ENCODE data around the gene PPT2. TPM values are rescaled to one million over a fixed set of nuclear protein-coding genes. Genes with fewer than 3 reads are reported as not detected.

The PPT2 gene
- total RNA-seq, 4 donors from 2014 or later, result 13.1 to 80.0 (median 28.1) TPM

GRCh38 chr6:32181915-32182529, 28.1 kb downstream of the PPT2 start:
- Histone ChIP-seq H3K4me1 (peaks cover 11 to 47% (median 25%) of the 10 kb centered on the region in 4 donors), H3K4me3 (no peak overlapping the region), H3K36me3 (peaks cover 0 to 12% (median 5%) of the 10 kb centered on the region in 4 donors), H3K9me3 (no peaks in the 10 kb centered on the region), H3K27me3 (no peaks in the 10 kb centered on the region), H3K27ac (peak overlapping the region in 2 of 4 donors; percentile 14 to 22)
- in situ Hi-C loops (cut with MboI; ENCODE audit: low pct_ligation_motif_present in 1 of 4, low pct_unique_long_range_greater_than_20kb in 1 of 4, low sequenced_read_pairs in 3 of 4) (no loop called here), intact Hi-C loops (cut with DNase I; ENCODE audit: low total_unique reads) (no loop called here)
- TF ChIP-seq POLR2A (IDR thresholded peaks at IDR 0.05) (no peak), CTCF (IDR thresholded peaks at IDR 0.05) (no peak), EP300 (IDR thresholded peaks at IDR 0.05; ENCODE audit: low read depth) (no peak), POLR2AphosphoS5 (IDR thresholded peaks at IDR 0.05) (no peak)
- no peak for DNase-seq
- WGBS, 2 donors (ENCODE audit: low coverage in 1 of 2), result 80% methylated on average over 10 of the region's 10 CpGs; no CpG with 5 or more reads in 1 of the 2 donors

GRCh38 chr6:32182555-32182981, 28.6 kb downstream of the PPT2 start:
- H3K4me1 ChIP-seq, result peaks cover 11 to 49% (median 22%) of the 10 kb centered on the region in 4 donors

DNA sequence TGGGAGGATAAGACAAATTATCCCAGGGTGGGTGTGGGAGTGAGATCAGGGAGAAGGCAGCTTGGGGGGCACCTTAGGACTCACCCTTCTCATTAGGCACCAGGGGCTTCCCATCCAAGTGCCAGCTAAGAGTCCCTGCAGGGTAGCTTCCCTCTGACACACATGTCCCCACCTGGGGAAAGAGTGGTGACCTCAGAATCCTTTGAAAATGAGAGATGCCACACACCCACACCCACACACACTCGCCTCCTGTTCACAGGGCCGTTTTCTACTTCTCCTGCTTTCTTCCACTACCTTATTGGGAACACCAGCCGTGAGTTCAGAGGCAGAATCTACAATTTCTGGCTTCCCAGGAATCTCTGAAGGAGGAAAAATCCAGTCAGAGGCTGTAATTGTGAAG, 29.1 kb downstream of the PPT2 start:
- intact Hi-C loops (cut with DNase I; ENCODE audit: low total_unique reads) (no loop called here), in situ Hi-C loops (cut with MboI; ENCODE audit: low pct_ligation_motif_present in 1 of 4, low pct_unique_long_range_greater_than_20kb in 1 of 4, low sequenced_read_pairs in 3 of 4) (no loop called here)
- no peak for TF ChIP-seq POLR2A (IDR thresholded peaks at IDR 0.05)
- TF ChIP-seq CTCF (IDR thresholded peaks at IDR 0.05), result no peak
- no peak for TF ChIP-seq EP300 (IDR thresholded peaks at IDR 0.05; ENCODE audit: low read depth)
- no peak for TF ChIP-seq POLR2AphosphoS5 (IDR thresholded peaks at IDR 0.05)
- no peak for DNase-seq
- WGBS, 2 donors (ENCODE audit: low coverage in 1 of 2), result 84% methylated on average over 3 of the region's 3 CpGs; no CpG with 5 or more reads in 1 of the 2 donors
- Histone ChIP-seq H3K9me3 (no peaks in the 10 kb centered on the region), H3K36me3 (peaks cover 0 to 12% (median 5%) of the 10 kb centered on the region in 4 donors), H3K27me3 (no peaks in the 10 kb centered on the region), H3K27ac (peak overlapping the region in 3 of 4 donors; percentile 6 to 92 (median 75)), H3K4me3 (no peak overlapping the region), H3K4me1 (peaks cover 12 to 53% (median 23%) of the 10 kb centered on the region in 4 donors)

More at GRCh38 chr6:32182555-32182981, 28.6 kb downstream of the PPT2 start:
- H3K27me3 ChIP-seq, result no peaks in the 10 kb centered on the region
- no peak for DNase-seq
- H3K36me3 ChIP-seq, result peaks cover 0 to 12% (median 5%) of the 10 kb centered on the region in 4 donors
- 93% methylated on average over 10 of the region's 10 CpGs; no CpG with 5 or more reads in 1 of the 2 donors for WGBS, 2 donors (ENCODE audit: low coverage in 1 of 2)
- no peak overlapping the region for H3K4me3 ChIP-seq
- H3K9me3 ChIP-seq, result no peaks in the 10 kb centered on the region
- in situ Hi-C loops (cut with MboI; ENCODE audit: low pct_ligation_motif_present in 1 of 4, low pct_unique_long_range_greater_than_20kb in 1 of 4, low sequenced_read_pairs in 3 of 4) (no loop called here), intact Hi-C loops (cut with DNase I; ENCODE audit: low total_unique reads) (no loop called here)
- H3K27ac ChIP-seq, result peak overlapping the region in 2 of 4 donors; percentile 8 to 22
- TF ChIP-seq POLR2AphosphoS5 (IDR thresholded peaks at IDR 0.05), result no peak
- no peak for TF ChIP-seq CTCF (IDR thresholded peaks at IDR 0.05)
- TF ChIP-seq POLR2A (IDR thresholded peaks at IDR 0.05), result no peak
- TF ChIP-seq EP300 (IDR thresholded peaks at IDR 0.05; ENCODE audit: low read depth), result no peak

DNA sequence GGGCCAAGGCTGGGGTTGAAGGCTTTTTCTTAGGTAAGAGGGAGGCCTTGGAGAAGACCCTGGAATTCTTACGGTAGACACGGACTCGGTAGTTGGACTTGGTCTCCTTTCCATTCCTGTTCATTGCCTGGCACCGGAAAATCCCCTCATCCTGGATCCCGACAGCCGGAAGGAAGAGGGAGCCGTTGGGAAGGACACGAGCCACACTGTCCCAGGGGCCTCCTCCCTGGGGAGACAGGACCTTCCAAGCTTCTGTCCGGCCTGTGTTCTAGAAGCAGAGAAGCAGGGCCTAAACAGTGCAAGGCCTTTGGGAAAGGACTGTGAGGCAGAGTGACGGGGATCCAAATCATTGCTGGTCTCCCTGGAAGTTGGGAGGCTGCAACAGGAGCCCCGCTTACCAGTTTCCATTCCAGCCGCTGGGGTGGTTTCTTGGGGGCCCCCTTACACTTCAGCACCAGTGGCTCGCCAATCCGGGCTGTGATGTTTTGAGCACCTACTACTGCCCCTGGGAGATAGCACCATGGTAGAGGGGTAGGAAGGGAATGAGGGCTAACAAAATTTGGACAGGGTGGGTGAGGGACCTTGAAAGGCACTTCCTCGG, 29.6 kb downstream of the PPT2 start:
- Histone ChIP-seq H3K9me3 (no peaks in the 10 kb centered on the region), H3K4me3 (no peak overlapping the region), H3K27ac (peak overlapping the region; percentile 6 to 98 (median 84)), H3K36me3 (peaks cover 0 to 12% (median 5%) of the 10 kb centered on the region in 4 donors), H3K27me3 (no peaks in the 10 kb centered on the region), H3K4me1 (peaks cover 17 to 57% (median 28%) of the 10 kb centered on the region in 4 donors)
- 82 to 90% methylated on average over 2 to 15 of the region's 15 CpGs for WGBS, 2 donors (ENCODE audit: low coverage in 1 of 2)
- intact Hi-C loops (cut with DNase I; ENCODE audit: low total_unique reads), result no loop called here
- no peak for TF ChIP-seq EP300 (IDR thresholded peaks at IDR 0.05; ENCODE audit: low read depth)
- TF ChIP-seq CTCF (IDR thresholded peaks at IDR 0.05), result no peak
- no peak for DNase-seq
- in situ Hi-C loops (cut with MboI; ENCODE audit: low pct_ligation_motif_present in 1 of 4, low pct_unique_long_range_greater_than_20kb in 1 of 4, low sequenced_read_pairs in 3 of 4), result no loop called here
